Hematopoietic multipotent progenitor cell (in vitro differentiated cells): Measurements from ENCODE around the gene SLC34A1. TPM values are rescaled to one million over a fixed set of nuclear protein-coding genes. Genes with fewer than 3 reads are reported as not detected.
"Not testable (repeated sequence)": the region's sequence is repeated elsewhere in the genome, so short reads cannot be mapped to it uniquely, and the experiment has no call there.

ENCODE experiments used
- DNase-seq, 3 donors: peaks; one replicate each; pipeline ENCODE4 v3.0.0-alpha.2; 2011 to 2015; ENCODE audit warnings: low read depth in 2 of 3, low spot score in 2 of 3
- total RNA-seq: library from RNA; depleted of rRNA; stranded (reverse); fragments of >200 nt; gene quantifications from one replicate; pipeline ENCODE4 v1.2.3, GENCODE V29; 2012

Gene SLC34A1
- total RNA-seq, 1 donor = under 0.01 TPM

DNA sequence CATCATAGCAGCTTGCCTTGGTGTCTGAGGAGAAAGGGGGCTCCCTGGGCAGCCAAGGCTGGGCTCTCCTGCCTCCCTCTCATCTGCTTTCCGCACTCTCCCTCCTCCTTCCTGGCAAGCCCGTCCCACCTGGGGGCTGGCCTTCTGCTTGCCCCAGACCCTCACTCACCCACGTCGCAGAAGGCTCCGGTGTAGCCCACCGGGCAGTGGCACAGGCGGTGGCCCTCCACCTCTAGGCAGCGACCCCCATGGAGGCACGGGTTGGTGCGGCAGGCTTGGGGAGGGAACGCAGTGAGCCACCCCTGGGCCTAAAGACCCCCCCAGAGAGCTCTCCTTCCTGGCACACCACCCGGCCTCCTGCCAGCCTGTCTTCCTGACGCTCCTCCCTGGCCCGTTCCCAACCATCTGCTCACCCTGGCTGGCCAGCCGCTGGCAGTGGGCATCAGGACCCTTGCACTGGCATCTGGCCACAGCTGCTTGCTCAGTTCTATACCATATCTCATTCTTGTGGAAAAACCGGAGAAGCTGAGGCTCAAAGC, 20.5 kb downstream of the SLC34A1 start:
- no peak for DNase-seq

DNA sequence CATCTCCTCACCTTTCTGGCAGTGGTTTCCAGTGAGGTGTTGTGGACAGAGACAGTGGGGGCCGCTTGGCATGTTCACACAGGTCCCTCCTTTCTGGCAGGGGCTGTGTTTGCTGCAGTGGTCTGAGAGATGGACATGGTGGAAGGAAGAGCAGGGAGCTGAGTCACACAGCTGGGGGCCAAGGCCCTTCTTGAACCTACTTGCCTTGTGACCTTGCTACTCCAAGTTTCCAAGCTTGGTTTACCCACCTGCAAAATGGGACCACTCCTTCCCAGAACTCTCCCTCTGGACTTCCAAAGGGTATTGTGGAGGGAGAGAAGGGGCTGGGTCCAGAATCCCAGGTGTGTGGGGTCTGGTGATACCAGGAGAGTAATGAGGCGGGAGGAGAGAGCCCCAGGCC, 21.1 kb downstream of the SLC34A1 start:
- DNase-seq = no peak

DNA sequence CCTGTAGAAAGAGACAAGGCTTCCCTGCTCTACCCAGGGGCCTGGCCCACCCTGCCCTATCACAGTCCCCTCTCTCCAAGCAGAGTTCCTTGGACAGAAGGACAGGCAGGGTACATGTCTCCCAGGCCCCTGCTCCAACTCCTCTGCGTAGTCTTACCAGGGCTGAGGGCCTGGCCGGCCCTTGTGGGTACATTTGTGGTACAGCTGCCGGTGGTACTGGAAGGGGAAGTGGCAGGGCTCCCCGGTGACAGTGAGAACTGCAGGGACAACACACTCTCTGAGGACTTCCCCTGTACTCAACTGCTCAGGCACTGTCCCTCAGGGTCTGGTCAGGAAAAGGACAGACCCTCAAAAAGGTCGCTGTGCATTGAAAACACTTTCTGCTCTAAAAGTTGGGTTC, 21.6 kb downstream of the SLC34A1 start:
- peak in 2 of 3 donors; percentile 73 to 82 for DNase-seq

DNA sequence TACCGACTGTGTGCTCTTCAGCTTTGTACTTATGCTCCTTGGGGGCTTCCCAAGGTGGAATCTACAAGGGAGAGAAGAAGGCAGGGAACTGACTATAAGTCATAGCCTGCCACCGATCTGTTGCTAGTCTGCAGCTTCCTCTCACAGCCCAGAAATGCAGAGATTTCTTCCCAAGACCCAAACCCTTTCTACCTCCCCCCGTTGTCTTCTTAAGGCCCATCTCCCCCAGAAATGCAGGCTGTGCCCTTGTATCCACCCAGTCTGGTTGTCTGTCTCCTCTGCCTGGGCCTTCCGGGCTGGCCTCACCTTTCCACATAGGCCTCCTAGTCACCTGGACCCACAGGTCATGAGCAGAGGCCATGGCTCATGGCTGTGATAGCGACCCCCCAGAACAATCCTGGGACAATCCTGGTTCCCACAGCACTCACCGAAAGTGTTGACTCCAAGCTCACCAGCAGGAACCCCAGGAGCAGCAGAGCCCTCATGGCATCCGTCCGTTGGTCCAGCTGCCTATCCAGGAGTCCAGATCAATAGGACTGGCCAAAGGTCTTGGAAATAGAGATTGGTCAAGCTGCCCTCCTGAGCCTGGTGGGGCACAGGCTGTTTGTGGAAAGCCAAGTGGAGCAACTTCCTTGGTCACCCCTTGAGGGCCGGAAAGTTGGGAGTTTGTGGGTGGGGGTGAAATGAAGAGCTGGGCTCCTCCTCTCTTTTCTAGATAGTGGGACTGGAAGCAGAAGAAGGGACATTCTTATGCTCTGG, 25.0 kb downstream of the SLC34A1 start, which contains the start of gene F12:
Gene F12, minus strand, starts transcription at position 522 of the 759 bp plus-strand sequence. Its CDS starts 37 bp downstream, at position 485.
- no peak for DNase-seq

DNA sequence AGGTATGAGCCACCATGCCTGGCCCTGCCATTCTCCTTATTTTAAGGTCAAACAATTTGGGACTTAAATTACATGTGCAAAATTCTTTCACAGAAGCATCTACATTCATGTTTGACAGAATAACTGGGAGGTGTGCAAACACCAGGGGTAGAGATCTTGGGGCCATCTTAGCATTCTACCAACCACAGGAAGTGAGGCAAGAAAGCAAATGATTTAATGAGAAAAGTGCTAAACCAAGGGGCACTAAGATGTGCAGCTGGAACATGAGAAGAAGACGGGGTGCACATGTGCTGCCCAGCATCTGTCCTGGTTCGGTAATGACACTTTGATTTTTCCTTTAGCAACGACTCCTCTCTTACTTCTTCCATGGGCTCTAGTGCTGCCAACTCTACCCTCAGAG, 26.3 kb downstream of the SLC34A1 start:
- DNase-seq = no peak

DNA sequence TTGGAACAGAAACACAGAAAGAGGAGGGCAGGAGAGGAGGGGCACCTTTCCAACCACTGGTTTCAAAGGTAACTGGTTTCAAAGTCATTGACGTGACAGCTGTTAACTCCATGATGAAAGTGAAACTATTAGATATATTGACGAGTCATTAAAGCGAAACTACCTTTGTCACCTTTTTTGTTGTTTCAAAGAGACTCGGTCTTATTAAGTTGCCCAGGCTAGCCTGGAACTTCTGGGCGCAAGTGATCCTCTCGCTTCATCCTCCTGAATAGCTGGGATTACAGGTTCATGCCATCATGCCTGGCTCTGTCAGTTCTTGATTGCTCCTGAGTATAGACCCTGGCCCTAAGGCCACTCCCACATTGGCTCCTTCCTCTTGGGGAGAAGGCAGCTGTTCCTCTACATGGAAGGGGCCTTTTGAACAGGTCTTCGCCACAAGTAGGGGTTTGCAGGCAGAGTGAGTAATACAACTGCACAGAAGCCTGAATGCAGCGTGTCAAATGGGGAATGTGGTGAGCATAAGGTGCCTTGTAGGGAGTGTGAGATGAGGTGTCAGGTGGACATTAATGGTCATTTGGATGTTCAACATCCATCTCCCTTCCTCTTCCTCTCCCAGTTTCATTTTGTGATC, 28.5 kb downstream of the SLC34A1 start:
- DNase-seq = no peak

DNA sequence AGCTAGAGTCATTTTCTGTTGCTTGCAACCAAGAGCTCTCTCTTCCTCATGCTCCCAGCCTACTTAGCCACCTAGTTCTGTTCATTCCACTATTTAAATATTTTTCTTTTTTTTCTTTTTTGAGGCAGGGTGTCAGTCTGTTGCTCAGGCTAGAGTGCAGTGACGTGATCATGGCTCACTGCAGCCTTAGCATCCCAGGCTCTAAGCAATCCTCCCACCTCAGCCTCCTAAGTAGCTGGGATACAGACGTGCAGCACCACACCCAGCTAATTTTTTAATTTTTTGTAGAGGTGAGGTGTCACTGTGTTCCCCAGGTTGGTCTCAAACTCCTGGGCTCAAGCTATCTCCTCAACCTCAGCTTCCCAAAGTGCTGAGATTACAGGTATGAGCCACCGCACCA, 30.2 kb downstream of the SLC34A1 start:
- no peak for DNase-seq

DNA sequence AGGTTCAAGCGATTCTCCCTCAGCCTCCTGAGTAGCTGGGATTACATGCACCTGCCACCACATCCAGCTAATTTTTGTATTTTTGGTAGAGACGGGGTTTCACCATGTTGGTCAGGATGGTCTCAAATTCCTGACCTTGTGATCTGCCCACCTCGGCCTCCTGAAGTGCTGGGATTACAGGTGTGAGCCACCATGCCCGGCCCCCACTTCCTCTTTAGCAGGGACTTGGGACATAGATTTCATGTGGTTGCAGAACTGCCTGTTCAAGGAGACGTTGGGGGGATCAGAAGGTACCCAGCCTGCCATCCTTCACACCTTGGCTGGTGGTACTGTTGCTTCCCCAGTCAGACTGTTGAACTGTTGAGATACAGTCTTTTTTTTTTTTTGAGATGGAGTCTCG, 32.8 kb downstream of the SLC34A1 start:
- not testable (repeated sequence) for DNase-seq

DNA sequence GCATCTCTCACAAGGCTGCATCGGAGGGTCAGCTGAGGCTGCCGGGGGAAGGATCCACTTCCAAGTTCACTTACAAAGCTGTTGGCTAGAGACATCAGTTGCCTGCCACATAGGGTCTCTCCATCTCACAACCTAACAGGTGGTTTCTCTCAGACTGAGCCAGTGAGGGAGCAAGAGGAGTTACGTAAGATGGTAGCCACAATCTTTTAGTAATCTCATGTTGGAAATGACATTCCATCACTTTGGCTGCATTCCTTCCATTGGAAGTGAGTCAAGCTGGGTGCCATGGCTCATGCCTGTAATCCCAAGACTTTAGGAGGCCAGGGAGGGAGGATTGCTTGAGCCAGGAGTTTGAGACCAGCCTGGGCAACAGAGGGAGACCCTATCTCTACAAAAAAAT, 34.8 kb downstream of the SLC34A1 start:
- no peak for DNase-seq

DNA sequence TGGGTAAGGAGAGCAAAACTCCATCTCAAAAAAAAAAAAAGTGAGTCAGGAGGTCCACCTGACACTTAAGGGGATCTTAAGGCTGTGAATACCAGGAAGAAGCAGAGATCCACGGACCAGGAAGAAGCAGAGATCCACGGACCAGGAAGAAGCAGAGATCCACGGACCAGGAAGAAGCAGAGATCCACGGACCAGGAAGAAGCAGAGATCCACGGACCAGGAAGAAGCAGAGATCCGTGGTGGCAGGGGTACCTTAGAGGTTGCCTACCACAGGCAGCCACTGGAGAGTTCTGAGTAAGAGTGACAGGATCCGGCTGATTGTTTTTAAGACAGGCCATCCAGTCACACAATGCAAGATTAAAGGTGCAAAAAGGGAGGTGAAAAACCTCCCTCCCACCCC, 36.2 kb downstream of the SLC34A1 start:
- DNase-seq = not testable (repeated sequence)

DNA sequence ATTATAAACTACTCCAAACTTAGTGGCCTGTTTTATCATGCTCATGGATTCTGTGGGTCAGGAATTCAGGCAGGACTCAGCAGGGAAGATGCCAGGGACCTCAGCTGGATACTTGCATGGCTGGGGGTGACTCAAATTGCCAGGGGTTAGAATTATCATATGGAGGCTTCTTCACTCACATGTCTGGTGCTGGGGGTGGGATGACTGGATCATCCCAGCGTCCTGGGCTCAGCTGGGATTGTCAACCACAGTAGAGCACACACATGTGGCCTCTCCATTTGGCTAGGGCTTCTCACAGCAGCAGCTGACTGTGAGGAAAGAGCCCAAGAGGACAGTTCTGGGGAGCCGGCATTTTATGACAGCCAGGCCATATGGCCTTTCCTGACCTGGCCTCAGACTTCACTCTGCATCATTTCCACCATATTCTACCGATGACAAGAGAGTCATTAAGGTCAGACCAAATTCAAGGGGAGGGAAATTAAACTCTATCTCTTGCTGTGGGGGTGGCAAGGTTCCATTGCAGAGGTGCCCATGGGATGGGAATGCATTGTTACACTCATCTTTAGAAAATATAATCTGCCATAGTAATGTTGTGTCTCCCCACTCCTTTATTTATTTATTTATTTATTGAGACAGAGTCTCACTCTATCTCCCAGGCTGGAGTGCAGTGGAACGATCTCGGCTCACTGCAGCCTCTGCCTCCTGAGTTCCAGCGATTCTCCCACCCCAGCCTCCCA, 37.0 kb downstream of the SLC34A1 start:
- DNase-seq = no peak

DNA sequence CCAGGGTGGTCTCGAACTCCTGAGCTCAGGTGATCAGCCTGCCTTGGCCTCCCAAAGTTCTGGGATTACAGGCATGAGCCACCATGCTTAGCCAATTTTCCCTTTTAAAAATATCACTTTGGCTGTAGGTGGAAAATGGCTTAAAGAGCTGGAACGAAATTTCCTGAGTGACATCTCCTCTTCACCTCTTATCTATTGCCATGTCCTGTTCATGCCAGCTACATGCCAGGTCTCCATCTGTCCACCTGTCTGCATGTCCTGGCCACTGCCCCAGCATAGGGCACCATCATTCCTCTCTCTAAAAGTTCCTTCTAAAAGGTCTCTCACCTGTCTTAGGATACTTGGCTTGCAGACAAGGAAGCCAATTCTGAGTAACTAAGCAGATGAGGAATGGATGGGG, 39.4 kb downstream of the SLC34A1 start:
- DNase-seq = no peak

DNA sequence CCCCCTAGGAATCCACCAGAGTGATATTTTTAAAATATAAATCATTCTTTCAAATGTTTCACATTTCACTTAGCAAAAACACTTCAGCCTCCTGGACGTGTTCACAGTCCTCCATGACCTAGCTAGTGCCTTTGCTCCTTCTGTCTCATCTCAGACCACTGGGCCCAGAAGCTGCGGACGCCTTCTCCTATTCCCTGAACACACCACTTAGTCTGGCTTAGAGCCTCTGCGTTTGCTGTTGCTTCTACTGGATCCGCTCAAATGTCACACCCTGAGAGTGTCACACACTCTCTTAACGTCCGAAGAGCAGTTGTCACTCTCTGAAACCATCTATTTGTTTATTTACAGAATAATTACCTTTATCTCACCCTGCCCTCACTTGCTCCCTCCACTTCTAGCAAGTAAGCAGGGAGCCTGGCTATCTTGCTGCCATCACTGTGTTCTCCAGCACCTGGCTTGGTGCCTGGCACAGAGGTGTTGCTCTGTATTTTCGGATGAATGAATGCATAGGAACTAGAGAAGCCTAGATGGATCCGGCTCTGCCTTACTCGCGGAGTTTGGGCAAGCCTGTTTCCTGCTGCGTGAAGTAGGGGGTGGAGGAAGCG, 41.1 kb downstream of the SLC34A1 start:
- no peak for DNase-seq

DNA sequence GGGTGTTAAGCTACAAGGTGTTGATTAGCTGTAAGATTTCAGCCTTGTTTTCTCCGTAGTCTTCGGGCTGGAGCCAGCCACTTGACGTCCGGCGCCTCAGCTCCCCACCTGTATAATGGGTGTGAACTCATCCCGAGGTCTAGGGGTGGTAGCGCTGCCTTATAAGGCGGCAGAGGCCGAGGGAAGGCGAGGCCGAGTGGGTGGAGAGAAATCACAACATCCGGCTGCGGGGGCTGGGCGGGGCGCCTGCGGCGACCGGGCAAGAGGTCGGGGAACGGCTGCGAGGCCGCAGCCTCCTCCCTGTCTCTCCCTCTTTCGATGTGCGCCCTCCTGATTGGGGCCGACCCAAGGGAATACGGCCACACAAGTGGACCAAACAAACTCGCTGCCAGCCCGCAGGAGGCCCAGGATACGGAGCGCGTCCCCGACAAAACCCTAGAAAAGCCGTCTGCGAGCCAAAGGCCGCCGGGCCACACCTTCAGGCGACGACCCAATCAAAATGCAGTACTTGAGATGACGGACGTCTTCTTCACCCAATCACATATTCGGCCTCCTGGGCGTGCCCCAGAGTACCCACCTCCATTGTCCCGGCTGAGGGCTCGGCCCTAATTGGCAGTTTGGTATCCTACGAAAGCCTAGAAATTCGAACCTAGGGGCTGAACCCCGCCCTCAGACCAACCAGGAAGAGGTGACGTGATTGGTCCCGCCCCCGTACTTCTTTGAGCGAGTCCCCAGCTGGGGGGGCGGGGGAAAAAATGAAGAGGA, 41.7 kb downstream of the SLC34A1 start:
- DNase-seq = peak; percentile 96 to 100 (median 100)

DNA sequence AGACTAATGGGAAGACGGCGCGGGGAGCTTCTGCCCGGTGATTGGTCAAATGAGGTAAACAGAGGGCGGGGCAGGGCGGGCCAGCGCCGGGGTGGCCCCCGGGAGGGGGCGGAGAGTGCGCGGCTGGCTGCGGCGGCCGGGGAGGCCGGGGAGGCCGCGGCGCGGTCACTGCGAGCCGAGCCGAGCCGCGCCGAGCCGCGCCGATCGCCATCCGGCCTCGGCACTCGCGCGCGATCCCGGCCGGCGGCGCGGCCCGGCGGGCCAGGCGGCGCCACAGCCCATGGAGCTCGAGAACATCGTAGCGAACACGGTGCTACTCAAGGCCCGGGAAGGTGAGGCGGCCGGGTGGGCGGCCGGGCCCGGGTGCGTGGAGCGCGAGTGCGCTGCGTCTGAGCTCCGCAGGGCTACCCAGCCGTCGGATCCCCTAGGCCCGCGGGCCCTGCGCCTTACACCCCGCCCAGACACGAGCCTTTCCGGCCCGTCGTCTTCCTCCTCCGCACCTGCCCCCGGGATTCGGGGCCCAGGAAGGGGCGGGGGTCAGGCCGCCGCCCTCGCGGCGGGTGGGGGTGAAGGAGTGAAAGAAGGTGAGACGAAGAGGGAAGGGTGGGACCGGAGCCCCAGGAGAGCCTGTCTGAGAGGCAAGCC, 42.5 kb downstream of the SLC34A1 start, which contains the start of gene GRK6:
Gene GRK6, plus strand, starts transcription at position 111 of the 645 bp plus-strand sequence. Its CDS starts 170 bp downstream, at position 281.
- DNase-seq = peak in 1 of 3 donors; percentile 57

DNA sequence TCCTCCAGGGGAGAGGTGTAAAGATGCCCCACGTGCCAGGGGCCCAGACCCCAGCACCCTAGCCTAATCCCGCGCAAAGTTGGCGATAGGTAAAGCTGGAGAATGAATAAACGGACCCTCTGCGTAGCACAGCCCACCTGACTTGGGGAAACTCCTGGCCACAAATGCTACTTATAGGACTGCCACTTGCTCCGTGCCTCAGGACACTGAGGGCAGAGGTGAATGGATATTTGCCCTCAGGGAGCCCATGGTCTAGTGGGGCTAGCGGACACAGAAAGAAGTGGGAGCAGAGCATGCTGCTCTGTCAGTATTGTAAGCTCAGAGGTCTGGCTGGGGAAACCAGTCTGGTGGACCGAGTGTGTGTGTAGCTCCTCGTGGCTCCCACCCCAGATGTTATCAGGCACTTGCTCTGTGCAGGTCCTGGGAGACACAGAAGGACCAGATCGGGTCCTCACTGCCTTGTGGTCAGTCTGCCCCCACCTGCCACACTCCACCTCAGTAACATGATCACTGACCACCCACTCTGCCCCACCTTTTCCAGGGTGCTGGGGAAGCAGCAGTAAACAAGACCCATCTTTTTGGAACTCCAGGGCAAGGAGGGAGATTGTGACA, 43.1 kb downstream of the SLC34A1 start:
- no peak for DNase-seq

DNA sequence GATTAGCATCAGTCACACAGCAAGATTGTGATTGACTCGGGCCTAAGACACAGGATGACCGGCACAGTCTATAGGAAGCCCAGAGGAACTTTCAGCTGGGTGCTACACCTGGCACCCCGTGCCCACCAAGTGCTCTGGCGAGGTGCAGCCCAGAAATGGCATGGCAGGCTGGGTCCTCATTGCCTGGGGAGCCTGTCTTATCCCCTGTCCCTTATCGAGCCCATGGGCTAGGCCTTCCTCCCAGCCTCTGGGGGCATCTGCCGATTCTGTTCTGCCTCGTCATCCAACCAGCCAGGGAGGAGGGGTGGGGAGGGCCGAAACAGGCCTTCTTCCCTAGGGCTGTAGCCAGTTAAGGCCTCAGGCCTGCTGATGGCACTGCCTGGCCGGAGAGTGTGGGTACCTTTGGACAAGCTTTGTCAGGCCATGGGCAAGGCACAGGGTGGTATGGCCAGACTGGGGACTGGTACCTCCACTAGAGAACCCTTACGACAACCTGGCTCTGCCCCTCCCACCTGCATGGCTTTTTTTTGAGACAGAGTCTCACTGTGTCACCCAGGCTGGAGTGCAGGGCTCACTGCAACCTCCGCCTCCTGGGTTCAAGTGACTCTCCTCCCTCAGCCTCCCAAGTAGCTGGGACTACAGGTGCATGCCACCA, 43.8 kb downstream of the SLC34A1 start:
- peak in 2 of 3 donors; percentile 49 to 59 for DNase-seq

DNA sequence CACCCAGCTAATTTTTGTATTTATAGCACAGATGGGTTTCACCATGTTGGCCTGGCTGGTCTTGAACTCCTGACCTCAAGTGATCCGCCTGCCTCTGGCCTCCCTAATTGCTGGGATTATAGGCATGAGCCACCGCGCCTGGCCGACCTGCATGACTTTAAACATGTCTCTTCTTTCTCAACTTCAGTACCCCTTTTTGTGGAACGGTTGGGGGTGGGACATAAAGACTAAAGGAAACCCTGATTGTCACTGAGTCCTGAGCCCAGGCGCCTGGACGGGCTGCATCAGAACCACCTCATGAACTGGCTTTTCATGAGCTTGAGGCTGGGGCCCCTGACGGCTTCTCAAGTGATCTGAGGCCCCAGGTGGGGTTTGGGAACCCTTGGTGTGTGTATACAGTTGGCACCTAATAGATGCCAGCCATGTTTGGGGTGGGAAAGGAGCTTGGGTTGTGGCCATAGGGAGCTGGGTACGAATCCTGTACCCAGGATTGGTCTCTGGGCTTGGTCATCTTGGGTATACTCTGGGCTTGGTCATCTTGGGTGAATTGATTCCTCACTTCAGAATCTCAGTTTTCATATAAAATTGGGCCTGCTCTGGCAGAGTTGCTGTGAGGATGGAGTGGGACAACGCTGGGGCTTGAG, 44.5 kb downstream of the SLC34A1 start:
- DNase-seq = no peak
